Loucy (cell line): Measurements from ENCODE around the gene GRID1.

Source experiments
- CTCF ChIP-seq: fragments of 200-600 bp; sonication (generic); conservative IDR thresholded peaks from 2 replicates; pipeline ENCODE4 v1.5.1; 2014; ENCODE audit warnings: mild to moderate bottlenecking, antibody characterized with exemption, low read length
- EZH2phosphoT487 ChIP-seq: fragments of 200-600 bp; IDR thresholded peaks from 2 replicates; pipeline ENCODE4 v1.6.1; 2018; ENCODE audit warnings: antibody characterized with exemption, mild to moderate bottlenecking, moderate library complexity, borderline replicate concordance

- no peak for TF ChIP-seq CTCF
- no peak for TF ChIP-seq EZH2phosphoT487
These were observed 73.2 kb downstream of the GRID1 start for GRCh38 chr10:86293396-86293791.
